ENCODE measurements around the gene TPST2.

DNA sequence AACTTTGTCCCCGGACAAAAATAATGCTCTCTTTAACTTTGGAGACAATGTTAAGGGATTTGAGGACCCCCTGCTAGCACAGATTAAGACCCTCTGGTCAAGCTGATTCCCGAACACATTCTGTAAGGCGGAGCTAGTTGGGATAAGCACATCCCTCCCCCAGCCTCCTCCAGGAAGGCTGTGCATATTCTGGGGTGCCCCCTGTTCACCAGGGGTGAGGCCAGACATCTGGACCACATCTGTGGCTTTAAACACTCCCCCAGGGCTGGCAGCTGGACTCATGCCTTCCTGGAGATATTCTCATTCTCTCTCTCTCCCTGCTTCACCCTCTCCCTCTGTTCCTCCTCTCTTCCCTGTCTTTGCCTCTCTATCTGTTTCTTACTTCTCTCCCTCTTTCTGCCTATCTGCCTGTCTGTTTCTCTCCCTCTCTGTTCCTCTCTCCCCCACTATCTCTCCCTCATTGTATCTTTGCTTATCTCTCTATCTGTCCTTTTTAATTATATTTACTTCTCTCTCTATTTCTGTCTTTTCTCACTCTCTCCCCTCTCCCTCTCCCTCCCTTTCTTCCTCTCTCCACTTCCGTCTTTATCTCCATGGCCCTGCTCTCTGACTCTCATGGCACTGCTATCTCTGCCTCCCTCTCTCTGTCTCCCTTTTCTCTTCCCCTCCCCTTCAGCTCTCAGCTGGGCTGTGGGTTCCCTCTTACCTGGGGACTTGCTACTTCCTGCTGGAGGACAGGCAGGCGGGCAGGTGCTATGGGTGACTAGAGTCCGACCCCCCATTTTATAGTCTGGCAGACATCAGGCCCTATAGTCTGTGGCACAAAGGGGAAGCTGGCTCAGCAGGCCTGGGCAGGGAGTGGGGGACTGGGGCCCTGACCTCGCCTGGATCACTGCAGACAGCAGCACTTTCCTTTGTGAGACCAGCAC is 27.6 kb upstream of the TPST2 start, which contains the start of gene CRYBB1:
- no peak for TF ChIP-seq CTCF (conservative IDR thresholded peaks at IDR 0.05; ENCODE audit: low read depth, low read length)
- TF ChIP-seq EZH2 (IDR thresholded peaks at IDR 0.05; ENCODE audit: borderline replicate concordance, low read depth, low read length, poor library complexity, severe bottlenecking): no peak

All from A673 (cell line).